ENCODE results near the gene FANCC.
"Not testable (repeated sequence)": the region's sequence is repeated elsewhere in the genome, so short reads cannot be mapped to it uniquely, and the experiment has no call there.

The FANCC gene

GRCh38 chr9:95329061-95329460, 11.6 kb upstream of the FANCC start:
- DNase-seq (ENCODE audit: low read depth, low spot score), result not testable (repeated sequence)

- no peak for DNase-seq (ENCODE audit: low read depth, low spot score)
Measured at GRCh38 chr9:95327239-95327865, 9.8 kb upstream of the FANCC start.

- DNase-seq (ENCODE audit: low read depth, low spot score), result no peak
Measured at GRCh38 chr9:95325221-95325620, 7.7 kb upstream of the FANCC start.

- DNase-seq (ENCODE audit: low read depth, low spot score), result no peak
Measured at GRCh38 chr9:95317893-95318211, 343 bp upstream of the FANCC start.

GRCh38 chr9:95316794-95317118, 753 bp downstream of the FANCC start:
- peak; percentile 87 for DNase-seq (ENCODE audit: low read depth, low spot score)

GRCh38 chr9:95316274-95316673, 1.2 kb downstream of the FANCC start:
- no peak for DNase-seq (ENCODE audit: low read depth, low spot score)

GRCh38 chr9:95315108-95315746, 2.3 kb downstream of the FANCC start:
- DNase-seq (ENCODE audit: low read depth, low spot score), result peak; percentile 7

GRCh38 chr9:95313010-95313498, 4.5 kb downstream of the FANCC start:
- DNase-seq (ENCODE audit: low read depth, low spot score), result peak; percentile 86

GRCh38 chr9:95311961-95312360, 5.5 kb downstream of the FANCC start:
- no peak for DNase-seq (ENCODE audit: low read depth, low spot score)

GRCh38 chr9:95307538-95307937, 10.0 kb downstream of the FANCC start:
- DNase-seq (ENCODE audit: low read depth, low spot score), result no peak

GRCh38 chr9:95306819-95307218, 10.7 kb downstream of the FANCC start:
- no peak for DNase-seq (ENCODE audit: low read depth, low spot score)

- no peak for DNase-seq (ENCODE audit: low read depth, low spot score)
Measured at GRCh38 chr9:95305770-95306492, 11.6 kb downstream of the FANCC start.

- DNase-seq (ENCODE audit: low read depth, low spot score), result no peak
Measured at GRCh38 chr9:95302479-95302878, 15.0 kb downstream of the FANCC start.

GRCh38 chr9:95297760-95298159, 19.7 kb downstream of the FANCC start:
- no peak for DNase-seq (ENCODE audit: low read depth, low spot score)

GRCh38 chr9:95297316-95297715, 20.2 kb downstream of the FANCC start:
- DNase-seq (ENCODE audit: low read depth, low spot score), result no peak

- no peak for DNase-seq (ENCODE audit: low read depth, low spot score)
Measured at GRCh38 chr9:95296761-95297160, 20.7 kb downstream of the FANCC start.

GRCh38 chr9:95293296-95293695, 24.2 kb downstream of the FANCC start:
- DNase-seq (ENCODE audit: low read depth, low spot score), result not testable (repeated sequence)

GRCh38 chr9:95292226-95292625, 25.3 kb downstream of the FANCC start:
- DNase-seq (ENCODE audit: low read depth, low spot score), result no peak

GRCh38 chr9:95286151-95286550, 31.4 kb downstream of the FANCC start:
- DNase-seq (ENCODE audit: low read depth, low spot score), result no peak

- no peak for DNase-seq (ENCODE audit: low read depth, low spot score)
Measured at GRCh38 chr9:95285307-95285706, 32.2 kb downstream of the FANCC start.

- no peak for DNase-seq (ENCODE audit: low read depth, low spot score)
Measured at GRCh38 chr9:95284162-95285080, 33.1 kb downstream of the FANCC start.

- no peak for DNase-seq (ENCODE audit: low read depth, low spot score)
Measured at GRCh38 chr9:95283673-95284072, 33.8 kb downstream of the FANCC start.

All from ELF-1 (cell line).